ENCODE results near the gene ADGRF4. TPM values are rescaled to one million over a fixed set of nuclear protein-coding genes. Genes with fewer than 3 reads are reported as not detected.

The ADGRF4 gene
- total RNA-seq, 1 experiment from 2014 or later, result not detected

DNA sequence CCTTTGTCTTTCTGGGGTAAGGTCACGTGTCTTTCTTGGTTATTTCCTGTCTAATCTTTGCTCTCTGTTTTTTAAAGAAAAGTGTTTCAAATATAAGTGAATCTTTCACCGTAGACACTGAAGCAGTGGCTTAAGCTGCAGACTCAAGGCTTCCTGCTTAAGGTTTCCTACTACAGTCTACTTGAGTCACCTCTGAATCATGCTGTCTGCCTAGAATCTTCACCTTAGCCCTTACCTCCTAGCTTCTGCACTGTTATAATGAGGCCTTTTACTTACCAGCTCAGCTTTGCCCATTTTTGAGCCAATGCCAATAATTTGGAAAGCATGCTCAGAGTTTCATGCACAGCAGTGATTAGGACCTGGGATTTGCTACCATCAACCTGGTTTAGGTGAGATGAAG is 30.6 kb downstream of the ADGRF4 start:
- H3K14ac ChIP-seq (ENCODE audit: insufficient read depth, low read length), result no peak overlapping the region
- Mint-ChIP-seq H3K4me3 (no peak overlapping the region), H3K4me1 (peaks cover 7 to 12% of the 10 kb centered on the region in 2 experiments), H3K36me3 (ENCODE audit: insufficient read depth in 1 of 3, low read depth in 3 of 3) (no peaks in the 10 kb centered on the region; a peak in 1 of 7 replicates), H3K27ac (no peak overlapping the region), H3K9me3 (no peaks in the 10 kb centered on the region), H3K27me3 (ENCODE audit: low read depth) (no peaks in the 10 kb centered on the region; the same call in 1 of the 2 replicates)
- H2BK12ac ChIP-seq (ENCODE audit: insufficient read length, low read depth, low read length), result no peak overlapping the region
- DNase-seq, result no peak
- no peaks in the 10 kb centered on the region for H3K79me2 ChIP-seq (ENCODE audit: insufficient read depth, low read length)
- H3K4me2 ChIP-seq (ENCODE audit: insufficient read depth, insufficient read length, low read length), result no peak overlapping the region
- H3K27ac ChIP-seq (ENCODE audit: insufficient read length, low read depth, low read length), result no peak overlapping the region
- H4K8ac ChIP-seq (replicated peaks; ENCODE audit: insufficient read length, low read depth, low read length), result no peak overlapping the region
- no peak overlapping the region for H3K4ac ChIP-seq (ENCODE audit: low read depth, low read length)
- H3K4me1 ChIP-seq (ENCODE audit: insufficient read depth, low read length), result no peaks in the 10 kb centered on the region; the same call in 1 of the 2 replicates
- no peaks in the 10 kb centered on the region for H4K20me1 ChIP-seq (ENCODE audit: control insufficient read depth, insufficient read depth, insufficient read length)
- H3K79me1 ChIP-seq (ENCODE audit: insufficient read depth, low read depth, low read length, poor library complexity, severe bottlenecking), result no peaks in the 10 kb centered on the region
- no peaks in the 10 kb centered on the region for H3K23me2 ChIP-seq (ENCODE audit: insufficient read length, low read depth, low read length, poor library complexity, severe bottlenecking)
- H3K27me3 ChIP-seq (ENCODE audit: insufficient read depth, low read length), result no peaks in the 10 kb centered on the region
- no peak overlapping the region for H2AK5ac ChIP-seq (ENCODE audit: insufficient read length, low read length)
- H3K56ac ChIP-seq (ENCODE audit: insufficient read length, low read depth, low read length), result no peak overlapping the region
- no peak overlapping the region for H3K18ac ChIP-seq (ENCODE audit: insufficient read length, low read depth, low read length)
- H4K5ac ChIP-seq (ENCODE audit: insufficient read length, low read depth, low read length), result no peak overlapping the region
- no peaks in the 10 kb centered on the region for H3K9me3 ChIP-seq (ENCODE audit: control insufficient read depth, low read depth, low read length)
- H4K91ac ChIP-seq (ENCODE audit: insufficient read length, low read depth, low read length), result no peak overlapping the region
- TF ChIP-seq, protein P1, sequence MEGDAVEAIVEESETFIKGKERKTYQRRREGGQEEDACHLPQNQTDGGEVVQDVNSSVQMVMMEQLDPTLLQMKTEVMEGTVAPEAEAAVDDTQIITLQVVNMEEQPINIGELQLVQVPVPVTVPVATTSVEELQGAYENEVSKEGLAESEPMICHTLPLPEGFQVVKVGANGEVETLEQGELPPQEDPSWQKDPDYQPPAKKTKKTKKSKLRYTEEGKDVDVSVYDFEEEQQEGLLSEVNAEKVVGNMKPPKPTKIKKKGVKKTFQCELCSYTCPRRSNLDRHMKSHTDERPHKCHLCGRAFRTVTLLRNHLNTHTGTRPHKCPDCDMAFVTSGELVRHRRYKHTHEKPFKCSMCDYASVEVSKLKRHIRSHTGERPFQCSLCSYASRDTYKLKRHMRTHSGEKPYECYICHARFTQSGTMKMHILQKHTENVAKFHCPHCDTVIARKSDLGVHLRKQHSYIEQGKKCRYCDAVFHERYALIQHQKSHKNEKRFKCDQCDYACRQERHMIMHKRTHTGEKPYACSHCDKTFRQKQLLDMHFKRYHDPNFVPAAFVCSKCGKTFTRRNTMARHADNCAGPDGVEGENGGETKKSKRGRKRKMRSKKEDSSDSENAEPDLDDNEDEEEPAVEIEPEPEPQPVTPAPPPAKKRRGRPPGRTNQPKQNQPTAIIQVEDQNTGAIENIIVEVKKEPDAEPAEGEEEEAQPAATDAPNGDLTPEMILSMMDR (conservative IDR thresholded peaks at IDR 0.05), result no peak
- H2BK15ac ChIP-seq (ENCODE audit: low read depth, low read length), result no peak overlapping the region
- H3K23ac ChIP-seq (ENCODE audit: insufficient read length, low read depth, low read length), result no peak overlapping the region
- no CpG with 5 or more reads among the region's 2 CpGs for WGBS (ENCODE audit: extremely low coverage, insufficient read length, low lambda C conversion rate)
- no peak overlapping the region for H2BK20ac ChIP-seq (ENCODE audit: low read depth, low read length, poor library complexity, severe bottlenecking)
- no peak overlapping the region for H2AFZ ChIP-seq (ENCODE audit: low read length)
- H3T11ph ChIP-seq (ENCODE audit: low read length), result no peak overlapping the region
- no peak overlapping the region for H2BK5ac ChIP-seq (ENCODE audit: insufficient read length, low read length)
- H2BK120ac ChIP-seq (ENCODE audit: low read depth, low read length, poor library complexity, severe bottlenecking), result no peak overlapping the region
- H3K9ac ChIP-seq (ENCODE audit: extremely low read depth, insufficient read length, low read length), result no peak overlapping the region

All from H9 (cell line).